Measurements from ENCODE around the gene RPTOR. TPM values are rescaled to one million over a fixed set of nuclear protein-coding genes. Genes with fewer than 3 reads are reported as not detected.

The RPTOR gene
- total RNA-seq, 1 donor from 2014 or later, result 53.7 TPM

DNA sequence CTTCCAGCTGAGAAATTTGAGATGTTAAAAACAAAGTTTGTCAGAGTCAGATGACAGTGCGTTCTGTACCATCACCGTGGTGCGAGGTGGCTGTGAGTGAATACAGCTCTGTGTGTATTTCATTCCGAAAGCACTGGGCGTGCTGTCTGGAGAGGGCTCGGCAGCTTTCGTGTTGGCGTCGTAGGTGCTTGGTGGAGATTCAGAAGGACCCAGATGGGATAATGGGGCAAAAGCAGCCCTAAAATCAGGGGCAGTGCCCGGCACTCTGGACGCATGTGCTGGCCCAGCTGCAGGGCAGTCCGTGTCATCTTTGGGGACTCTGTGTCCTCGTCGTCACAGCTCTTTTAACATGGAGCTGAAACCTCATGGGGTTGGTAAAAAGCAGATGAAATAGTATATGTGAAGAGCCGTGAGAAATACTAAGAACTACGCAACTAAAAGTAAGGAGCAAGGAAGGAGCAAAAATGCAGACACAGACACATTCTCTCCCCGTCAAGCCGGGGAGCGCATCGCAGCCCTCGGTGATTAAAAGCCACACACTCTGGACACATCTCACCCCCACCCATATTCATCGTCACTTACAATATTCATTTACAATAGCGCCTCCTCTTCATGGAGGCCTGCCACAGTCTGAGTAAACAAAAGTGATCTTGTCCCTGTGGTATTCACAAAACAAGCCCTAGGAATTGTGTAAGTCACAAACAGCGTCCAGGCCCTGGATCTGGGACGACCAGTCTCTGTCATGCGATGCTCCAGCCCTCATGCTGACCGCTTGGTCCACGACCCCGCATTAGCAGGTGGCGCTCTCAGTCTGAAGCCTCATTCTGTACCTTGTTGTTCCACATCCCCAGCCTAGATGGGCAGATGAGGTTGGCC is 206.7 kb downstream of the RPTOR start:
- peaks cover 29% of the 10 kb centered on the region for H3K4me1 Mint-ChIP-seq
- peak overlapping the region; percentile 92 for H3K27ac Mint-ChIP-seq

DNA sequence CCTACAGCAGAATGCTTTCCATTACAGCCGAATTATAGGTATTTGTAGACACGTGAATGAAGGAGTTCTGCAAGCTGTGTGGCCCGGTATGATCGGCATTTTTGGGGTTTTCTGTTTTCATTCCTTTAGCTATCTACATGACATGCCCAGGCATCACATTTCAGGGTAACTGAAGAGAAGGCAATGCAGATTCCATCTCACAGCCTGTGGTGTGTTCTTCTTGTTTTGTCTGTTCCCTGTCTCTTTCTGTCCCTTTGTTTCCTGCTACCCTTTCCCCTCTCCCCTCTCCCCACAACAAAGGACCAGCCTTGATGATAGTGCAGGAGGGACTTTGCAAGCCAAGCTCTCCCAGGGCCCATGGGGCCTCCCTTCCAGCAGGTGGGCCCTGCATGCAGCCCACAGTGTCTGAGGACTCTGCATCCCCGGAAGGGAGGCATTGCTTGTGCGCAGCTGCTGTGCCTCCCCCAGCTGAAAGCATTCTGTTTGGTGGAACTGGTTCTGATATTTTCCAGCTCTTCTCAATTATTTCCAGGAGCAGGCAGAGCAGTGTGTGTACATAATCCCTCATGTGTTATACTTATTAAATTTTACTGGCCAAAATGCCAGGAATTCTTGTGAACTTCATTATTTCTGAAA is 207.4 kb downstream of the RPTOR start:
- Mint-ChIP-seq H3K9me3 (no peaks in the 10 kb centered on the region), H3K4me1 (peaks cover 29% of the 10 kb centered on the region), H3K4me3 (peak overlapping the region; percentile 27), H3K36me3 (peaks cover 22% of the 10 kb centered on the region), H3K27ac (peak overlapping the region; percentile 92), H3K27me3 (ENCODE audit: low read depth) (no peaks in the 10 kb centered on the region)
- DNase-seq (ENCODE audit: low spot score in 2 of 2, unreplicated experiment in 2 of 2), result no peak
- TF ChIP-seq, protein P1, sequence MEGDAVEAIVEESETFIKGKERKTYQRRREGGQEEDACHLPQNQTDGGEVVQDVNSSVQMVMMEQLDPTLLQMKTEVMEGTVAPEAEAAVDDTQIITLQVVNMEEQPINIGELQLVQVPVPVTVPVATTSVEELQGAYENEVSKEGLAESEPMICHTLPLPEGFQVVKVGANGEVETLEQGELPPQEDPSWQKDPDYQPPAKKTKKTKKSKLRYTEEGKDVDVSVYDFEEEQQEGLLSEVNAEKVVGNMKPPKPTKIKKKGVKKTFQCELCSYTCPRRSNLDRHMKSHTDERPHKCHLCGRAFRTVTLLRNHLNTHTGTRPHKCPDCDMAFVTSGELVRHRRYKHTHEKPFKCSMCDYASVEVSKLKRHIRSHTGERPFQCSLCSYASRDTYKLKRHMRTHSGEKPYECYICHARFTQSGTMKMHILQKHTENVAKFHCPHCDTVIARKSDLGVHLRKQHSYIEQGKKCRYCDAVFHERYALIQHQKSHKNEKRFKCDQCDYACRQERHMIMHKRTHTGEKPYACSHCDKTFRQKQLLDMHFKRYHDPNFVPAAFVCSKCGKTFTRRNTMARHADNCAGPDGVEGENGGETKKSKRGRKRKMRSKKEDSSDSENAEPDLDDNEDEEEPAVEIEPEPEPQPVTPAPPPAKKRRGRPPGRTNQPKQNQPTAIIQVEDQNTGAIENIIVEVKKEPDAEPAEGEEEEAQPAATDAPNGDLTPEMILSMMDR (IDR thresholded peaks at IDR 0.05; ENCODE audit: unreplicated experiment), result no peak

More for the DNA sequence above, 206.7 kb downstream of the RPTOR start:
- no peaks in the 10 kb centered on the region for H3K27me3 Mint-ChIP-seq (ENCODE audit: low read depth)
- H3K36me3 Mint-ChIP-seq, result peaks cover 24% of the 10 kb centered on the region
- H3K9me3 Mint-ChIP-seq, result no peaks in the 10 kb centered on the region
- DNase-seq (ENCODE audit: low spot score in 2 of 2, unreplicated experiment in 2 of 2), result no peak
- TF ChIP-seq, protein P1 (IDR thresholded peaks at IDR 0.05; ENCODE audit: unreplicated experiment), result no peak
- no peak overlapping the region for H3K4me3 Mint-ChIP-seq

DNA sequence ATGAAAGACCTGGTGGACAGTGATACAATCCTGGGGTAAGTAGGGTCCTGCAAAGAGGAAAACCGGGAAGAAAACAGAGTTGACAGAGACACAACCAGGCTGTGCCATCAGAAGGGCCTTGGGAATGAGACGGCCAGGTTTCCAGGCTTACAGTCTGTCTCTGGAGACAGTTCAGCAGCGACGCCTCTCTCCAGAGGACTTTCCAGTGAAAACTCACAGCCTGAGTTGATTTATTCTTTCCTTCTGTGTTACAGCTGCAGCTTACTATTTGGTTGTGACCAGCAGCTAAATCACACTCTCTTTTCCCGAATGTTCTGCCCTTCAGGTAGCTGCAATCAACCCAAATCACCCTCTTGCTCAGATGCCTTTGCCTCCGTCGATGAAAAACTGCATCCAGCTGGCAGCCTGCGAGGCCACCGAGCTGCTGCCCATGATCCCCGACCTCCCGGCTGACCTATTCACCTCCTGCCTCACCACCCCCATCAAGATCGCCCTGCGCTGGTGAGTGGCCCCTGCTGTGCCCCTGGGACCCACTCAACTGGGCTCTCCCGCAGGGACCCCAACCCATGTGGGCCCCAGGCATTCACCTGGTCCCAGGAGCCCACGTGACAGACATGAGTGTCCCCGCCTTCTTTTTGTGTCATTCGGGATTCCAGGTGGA is 209.2 kb downstream of the RPTOR start:
- H3K27ac Mint-ChIP-seq, result no peak overlapping the region
- TF ChIP-seq, protein P1 (IDR thresholded peaks at IDR 0.05; ENCODE audit: unreplicated experiment), result no peak
- DNase-seq (ENCODE audit: low spot score in 2 of 2, unreplicated experiment in 2 of 2), result no peak
- no peak overlapping the region for H3K4me3 Mint-ChIP-seq
- no peaks in the 10 kb centered on the region for H3K9me3 Mint-ChIP-seq
- peaks cover 18% of the 10 kb centered on the region for H3K36me3 Mint-ChIP-seq
- peaks cover 29% of the 10 kb centered on the region for H3K4me1 Mint-ChIP-seq
- H3K27me3 Mint-ChIP-seq (ENCODE audit: low read depth), result no peaks in the 10 kb centered on the region

DNA sequence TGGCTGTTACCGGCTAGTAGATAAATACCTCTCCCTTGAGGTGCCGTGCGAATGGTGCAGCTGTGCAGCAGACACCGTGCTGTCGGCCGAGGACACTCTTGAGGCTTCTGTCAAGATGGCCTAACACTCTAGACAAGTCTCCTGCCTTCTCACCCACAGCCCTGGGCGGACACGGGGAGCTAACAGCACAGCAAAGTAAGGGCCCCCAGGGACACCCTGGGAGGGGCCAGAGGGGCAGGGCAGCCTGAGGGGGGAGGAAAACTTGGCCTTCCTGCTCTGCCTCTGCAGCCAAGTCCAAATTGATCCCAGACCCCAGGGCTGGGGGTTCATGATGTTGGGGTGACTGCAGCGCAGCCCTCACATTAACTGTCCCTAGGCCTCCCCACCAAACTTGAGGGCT is 210.2 kb downstream of the RPTOR start:
- TF ChIP-seq, protein P1 (IDR thresholded peaks at IDR 0.05; ENCODE audit: unreplicated experiment), result no peak
- no peak for DNase-seq (ENCODE audit: low spot score in 2 of 2, unreplicated experiment in 2 of 2)
- H3K4me3 Mint-ChIP-seq, result no peak overlapping the region
- H3K9me3 Mint-ChIP-seq, result no peaks in the 10 kb centered on the region
- H3K36me3 Mint-ChIP-seq, result peaks cover 18% of the 10 kb centered on the region
- H3K4me1 Mint-ChIP-seq, result peaks cover 33% of the 10 kb centered on the region
- no peak overlapping the region for H3K27ac Mint-ChIP-seq
- no peaks in the 10 kb centered on the region for H3K27me3 Mint-ChIP-seq (ENCODE audit: low read depth)

DNA sequence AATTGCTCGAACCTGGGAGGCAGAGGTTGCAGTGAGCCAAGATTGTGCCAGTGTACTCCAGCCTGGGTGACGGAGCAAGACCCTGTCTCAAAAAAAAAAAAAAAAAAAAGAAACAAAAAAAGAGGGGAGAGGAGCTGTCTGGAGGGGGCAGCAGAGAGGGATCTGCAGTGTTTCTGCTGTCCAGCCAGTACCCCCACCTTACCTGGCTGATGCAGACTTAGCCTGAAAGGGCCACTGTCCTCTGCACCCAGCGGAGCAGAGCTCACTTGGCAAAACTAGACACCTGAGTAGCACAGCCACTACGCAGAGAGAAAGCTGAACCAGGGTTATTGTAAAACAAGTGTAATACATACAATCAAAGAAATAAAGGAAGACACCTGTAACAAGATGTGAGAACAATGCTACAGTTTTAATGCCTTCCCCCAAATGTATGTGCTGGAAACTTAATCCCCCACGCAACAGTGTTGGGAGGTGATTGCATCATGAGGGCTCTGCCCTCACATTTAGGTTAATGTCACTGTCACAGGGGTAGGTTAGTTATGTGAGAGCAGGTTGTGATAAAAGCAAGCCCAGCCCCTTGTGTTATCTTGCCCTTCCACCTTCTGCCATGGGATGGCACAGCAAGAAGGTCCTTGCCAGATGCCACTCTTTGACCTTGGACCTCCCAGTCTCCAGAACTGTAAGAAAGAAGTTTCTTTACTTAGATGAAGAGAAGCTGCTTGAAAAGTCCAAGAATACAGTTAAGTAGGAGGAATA is 211.2 kb downstream of the RPTOR start:
- H3K27me3 Mint-ChIP-seq (ENCODE audit: low read depth), result no peaks in the 10 kb centered on the region

More for the DNA sequence above, 211.2 kb downstream of the RPTOR start:
- H3K4me3 Mint-ChIP-seq, result no peak overlapping the region
- H3K36me3 Mint-ChIP-seq, result peaks cover 18% of the 10 kb centered on the region
- no peak for DNase-seq (ENCODE audit: low spot score in 2 of 2, unreplicated experiment in 2 of 2)
- no peaks in the 10 kb centered on the region for H3K9me3 Mint-ChIP-seq
- no peak overlapping the region for H3K27ac Mint-ChIP-seq
- TF ChIP-seq, protein P1 (IDR thresholded peaks at IDR 0.05; ENCODE audit: unreplicated experiment), result no peak
- peaks cover 30% of the 10 kb centered on the region for H3K4me1 Mint-ChIP-seq

All from mesothelial cell of epicardium (in vitro differentiated cells).